Fibroblast of the aortic adventitia (primary cell): ENCODE data around the gene OR2M7. TPM values are rescaled to one million over a fixed set of nuclear protein-coding genes. Genes with fewer than 3 reads are reported as not detected.
"Not testable (repeated sequence)": the region's sequence is repeated elsewhere in the genome, so short reads cannot be mapped to it uniquely, and the experiment has no call there.

ENCODE experiments used
- DNase-seq: peaks from one replicate; pipeline ENCODE4 v3.0.0-alpha.2; 2010; ENCODE audit warnings: low read depth
- H3K4me3 ChIP-seq: 2 replicates; pipeline ENCODE4 v1.5.1; 2011; ENCODE audit warnings: low read depth, mild to moderate bottlenecking, control low read depth, low read length, moderate library complexity
- total RNA-seq: library from RNA; depleted of rRNA; stranded (reverse); fragments of >200 nt; gene quantifications from 2 replicates; pipeline ENCODE4 v1.2.3, GENCODE V29; 2012; ENCODE audit warnings: low replicate concordance
- TF ChIP-seq, protein P1 (sequence below): IDR thresholded peaks from 2 replicates; pipeline ENCODE4 v1.5.1; 2011; ENCODE audit warnings: mild to moderate bottlenecking, low read length, control low read depth, inconsistent platforms; ENCODE audit not compliant: insufficient read depth

Gene OR2M7
- total RNA-seq, 1 donor = not detected

DNA sequence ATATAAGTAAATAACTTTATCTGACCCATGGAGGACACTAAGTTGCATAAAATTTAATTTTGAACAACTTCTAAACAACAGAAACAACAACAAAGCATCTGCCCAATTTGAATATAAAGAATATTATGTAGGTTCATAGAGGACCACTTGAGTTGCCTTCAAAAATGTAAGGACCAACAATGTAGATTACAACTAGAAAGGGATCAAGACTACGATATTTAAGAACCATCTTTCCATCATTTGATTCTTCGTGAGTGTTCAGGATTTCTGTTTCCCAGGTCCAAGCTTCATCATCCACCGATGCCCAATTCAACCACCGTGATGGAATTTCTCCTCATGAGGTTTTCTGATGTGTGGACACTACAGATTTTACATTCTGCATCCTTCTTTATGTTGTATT, 24.1 kb upstream of the OR2M7 start, which contains the start of gene OR14C36:
Gene OR14C36, plus strand, starts transcription at position 301 of the 400 bp plus-strand sequence. Its CDS starts 0 bp downstream, at position 301.
- no peak for DNase-seq
- TF ChIP-seq, protein P1, sequence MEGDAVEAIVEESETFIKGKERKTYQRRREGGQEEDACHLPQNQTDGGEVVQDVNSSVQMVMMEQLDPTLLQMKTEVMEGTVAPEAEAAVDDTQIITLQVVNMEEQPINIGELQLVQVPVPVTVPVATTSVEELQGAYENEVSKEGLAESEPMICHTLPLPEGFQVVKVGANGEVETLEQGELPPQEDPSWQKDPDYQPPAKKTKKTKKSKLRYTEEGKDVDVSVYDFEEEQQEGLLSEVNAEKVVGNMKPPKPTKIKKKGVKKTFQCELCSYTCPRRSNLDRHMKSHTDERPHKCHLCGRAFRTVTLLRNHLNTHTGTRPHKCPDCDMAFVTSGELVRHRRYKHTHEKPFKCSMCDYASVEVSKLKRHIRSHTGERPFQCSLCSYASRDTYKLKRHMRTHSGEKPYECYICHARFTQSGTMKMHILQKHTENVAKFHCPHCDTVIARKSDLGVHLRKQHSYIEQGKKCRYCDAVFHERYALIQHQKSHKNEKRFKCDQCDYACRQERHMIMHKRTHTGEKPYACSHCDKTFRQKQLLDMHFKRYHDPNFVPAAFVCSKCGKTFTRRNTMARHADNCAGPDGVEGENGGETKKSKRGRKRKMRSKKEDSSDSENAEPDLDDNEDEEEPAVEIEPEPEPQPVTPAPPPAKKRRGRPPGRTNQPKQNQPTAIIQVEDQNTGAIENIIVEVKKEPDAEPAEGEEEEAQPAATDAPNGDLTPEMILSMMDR = no peak
- no peak within 1 kb of the TSS for H3K4me3 ChIP-seq

DNA sequence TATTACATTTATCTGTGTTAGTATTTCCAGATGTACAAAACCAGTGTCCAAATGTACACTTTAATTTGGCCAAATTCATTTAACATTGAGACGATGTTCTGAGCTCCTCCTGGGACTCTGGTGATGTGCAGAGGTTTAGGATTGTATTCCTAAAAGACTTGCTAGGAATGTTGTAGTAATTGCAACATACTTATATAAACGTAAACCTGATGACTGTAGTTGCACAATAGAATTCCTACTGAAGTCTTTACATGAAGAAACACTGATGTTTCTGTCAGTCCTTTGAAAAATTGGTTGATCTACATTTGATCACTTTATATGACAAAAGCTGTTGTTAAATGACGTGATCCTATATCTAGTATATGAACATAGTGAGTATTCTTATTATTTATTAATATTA, 19.1 kb upstream of the OR2M7 start:
- TF ChIP-seq, protein P1 = no peak
- DNase-seq = no peak

DNA sequence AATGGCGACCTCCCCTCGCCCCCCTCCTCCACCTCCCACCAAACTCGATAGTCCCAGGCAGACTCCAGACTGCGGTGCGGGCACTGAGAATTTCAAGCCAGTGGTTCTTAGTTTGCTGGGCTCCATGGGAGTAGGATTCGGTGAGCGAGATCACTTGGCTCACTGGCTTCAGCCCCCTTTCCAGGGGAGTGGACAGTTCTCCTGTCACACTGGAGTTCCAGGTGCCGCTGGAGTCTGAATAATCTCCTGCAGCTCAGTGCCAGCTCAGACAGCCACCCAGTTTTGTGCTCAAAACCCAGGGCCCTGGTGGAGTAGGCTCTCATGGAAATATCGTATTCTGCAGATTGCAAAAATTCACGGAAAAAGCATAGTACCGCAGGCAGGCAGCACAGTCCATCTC, 7.6 kb downstream of the OR2M7 start:
- DNase-seq = no peak
- no peak overlapping the region for H3K4me3 ChIP-seq
- TF ChIP-seq, protein P1 = no peak

More for the DNA sequence above, 19.1 kb upstream of the OR2M7 start:
- no peak overlapping the region for H3K4me3 ChIP-seq

DNA sequence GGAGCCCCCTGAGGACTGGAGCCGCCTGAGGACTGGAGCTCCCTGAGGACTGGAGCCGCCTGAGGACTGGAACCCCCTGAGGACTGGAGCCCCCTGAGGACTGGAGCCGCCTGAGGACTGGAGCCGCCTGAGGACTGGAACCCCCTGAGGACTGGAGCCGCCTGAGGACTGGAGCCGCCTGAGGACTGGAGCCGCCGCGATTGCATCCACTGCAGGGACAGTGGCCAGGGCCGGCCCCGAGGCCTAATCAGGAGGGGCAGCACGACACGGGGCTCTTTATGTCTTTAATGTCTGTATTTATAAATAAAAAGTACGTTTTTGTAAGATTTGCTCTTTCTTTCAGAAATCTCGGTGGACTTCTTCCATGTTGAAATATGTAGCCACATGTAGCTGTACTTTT, 17.6 kb downstream of the OR2M7 start:
- H3K4me3 ChIP-seq, DNase-seq: not testable (repeated sequence)

DNA sequence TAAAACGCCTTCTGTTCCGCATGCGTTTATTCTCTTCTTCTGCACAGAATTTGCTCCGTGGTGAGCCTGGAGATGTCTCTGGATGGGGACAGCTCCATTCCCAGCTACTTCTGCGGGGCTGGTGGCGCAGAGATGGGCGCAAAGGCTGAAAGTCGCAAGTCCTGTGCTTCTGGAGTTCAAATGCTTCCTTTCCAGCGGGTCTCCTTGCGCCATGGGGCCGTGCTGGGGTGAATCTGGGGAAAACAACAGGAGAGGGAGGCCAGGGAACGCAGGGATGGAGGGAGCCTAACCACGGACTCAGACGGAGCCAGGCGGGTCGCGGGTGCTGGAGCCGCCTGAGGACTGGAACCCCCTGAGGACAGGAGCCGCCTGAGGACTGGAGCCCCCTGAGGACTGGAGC, 18.3 kb downstream of the OR2M7 start:
- no peak overlapping the region for H3K4me3 ChIP-seq
- TF ChIP-seq, protein P1 = no peak
- DNase-seq = no peak

DNA sequence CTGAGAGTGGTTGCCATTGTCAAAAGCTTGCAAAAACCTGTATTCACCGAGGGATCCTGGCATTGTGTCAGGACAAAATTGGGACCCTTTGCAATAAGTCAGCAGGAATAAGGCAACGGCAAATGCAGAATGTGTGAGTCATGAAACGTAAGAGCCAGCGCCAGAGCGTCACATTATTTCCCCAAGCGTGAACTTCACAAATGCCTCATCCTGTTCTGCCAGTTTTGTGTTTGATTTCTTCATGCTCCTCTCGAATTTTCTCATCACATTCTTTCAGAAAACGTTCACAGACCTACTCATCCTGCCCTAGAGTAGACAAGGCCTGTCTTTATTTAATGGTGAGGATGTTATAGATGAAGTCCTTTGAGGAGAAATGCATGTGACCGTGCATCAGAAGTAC, 18.7 kb downstream of the OR2M7 start:
- not testable (repeated sequence) for H3K4me3 ChIP-seq, DNase-seq

DNA sequence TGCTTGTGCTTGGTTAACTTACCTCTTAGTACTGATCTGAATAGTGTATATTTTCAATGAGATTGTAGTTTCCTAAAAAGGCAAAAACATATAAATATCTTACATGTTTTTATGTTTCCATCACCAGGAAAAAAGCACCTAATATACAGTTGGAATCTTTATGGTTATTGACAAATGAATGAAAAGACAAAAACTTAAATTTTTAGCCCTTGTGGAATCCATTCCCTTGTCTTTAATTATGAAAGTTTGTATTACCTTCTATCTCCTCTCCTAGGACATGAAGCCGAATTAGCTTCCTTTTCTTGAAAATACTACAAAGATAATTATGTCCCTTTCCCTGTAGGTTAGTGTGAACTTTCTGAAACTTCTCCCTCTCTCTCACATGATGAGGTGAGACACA, 21.0 kb downstream of the OR2M7 start, which contains the start of gene OR2T12:
Gene OR2T12, minus strand, starts transcription at position 101 of the 400 bp plus-strand sequence. CDS start 7,846 bp downstream, outside the sequence.
- no peak for DNase-seq
- TF ChIP-seq, protein P1 = no peak
- H3K4me3 ChIP-seq = no peak within 1 kb of the TSS

DNA sequence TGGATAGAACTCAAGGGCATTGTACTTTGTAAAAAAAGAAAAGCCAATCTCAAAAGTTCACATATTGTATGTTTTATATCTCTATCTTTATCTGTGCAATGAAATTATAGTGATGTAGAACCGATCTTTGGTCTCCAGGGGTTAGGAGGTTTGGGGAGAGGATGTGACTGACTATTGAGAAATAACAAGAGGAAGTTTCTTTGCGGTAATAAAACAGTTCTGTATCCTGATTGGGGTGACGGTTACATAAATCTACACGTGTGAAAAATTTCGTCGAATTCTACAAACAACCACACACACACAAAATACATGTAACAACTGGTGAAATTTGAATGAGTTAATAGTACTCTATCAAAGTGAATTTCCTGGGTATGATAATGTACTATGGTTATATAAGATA, 36.0 kb downstream of the OR2M7 start:
- DNase-seq = no peak
- TF ChIP-seq, protein P1 = no peak
- no peak overlapping the region for H3K4me3 ChIP-seq
